EH (cell line): Measurements from ENCODE around the gene PPFIA2.

Experiments
- DNase-seq: peaks from one replicate; pipeline ENCODE4 v3.0.0-alpha.2; 2015; ENCODE audit warnings: low read depth

The PPFIA2 gene

DNA sequence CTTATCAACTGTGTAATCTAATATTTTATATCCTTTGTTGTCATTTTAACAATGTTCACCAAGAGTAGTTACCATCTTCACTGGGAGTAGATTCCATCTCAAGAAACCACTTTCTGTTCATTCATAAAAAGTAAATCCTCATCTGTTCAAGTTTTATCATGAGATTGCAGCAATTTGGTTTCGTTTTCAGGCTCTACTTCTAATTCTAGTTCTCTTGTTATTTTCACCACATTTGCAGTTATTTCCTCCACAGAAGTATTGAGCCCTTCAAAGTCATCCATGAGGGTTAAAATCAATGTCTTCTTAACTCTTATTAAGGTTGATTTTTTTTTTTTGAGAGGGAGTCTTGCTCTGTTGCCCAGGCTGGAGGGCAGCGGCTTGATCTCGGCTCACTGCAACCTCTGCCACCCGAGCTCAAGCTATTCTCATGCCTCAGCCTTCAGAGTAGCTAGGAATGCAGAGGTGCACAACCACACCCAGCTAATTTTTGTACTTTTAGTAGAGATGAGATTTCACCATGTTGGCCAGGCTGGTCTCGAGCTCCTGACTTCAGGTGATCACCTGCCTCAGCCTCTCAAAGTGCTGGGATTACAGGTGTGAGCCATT, 404.7 kb downstream of the PPFIA2 start:
- DNase-seq = no peak

DNA sequence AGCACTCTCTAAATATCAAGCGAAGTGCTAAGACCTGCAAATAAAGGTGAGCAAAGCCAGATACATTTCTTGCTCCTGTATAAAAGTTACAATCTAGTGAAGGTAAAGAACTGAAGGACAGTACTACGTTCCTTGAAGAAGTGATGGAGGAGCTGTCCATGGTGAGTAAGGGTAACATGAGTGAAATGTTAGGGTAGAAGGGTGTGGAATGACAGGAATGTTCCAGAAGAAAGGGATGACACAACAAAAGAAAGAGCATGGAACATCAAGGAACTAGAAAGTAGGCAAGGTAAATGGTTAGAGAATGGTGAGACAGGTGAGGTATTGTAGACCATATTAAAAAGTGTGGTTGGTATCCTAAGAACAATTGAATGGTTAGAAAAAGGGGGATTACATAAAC, 408.8 kb downstream of the PPFIA2 start:
- DNase-seq = no peak

DNA sequence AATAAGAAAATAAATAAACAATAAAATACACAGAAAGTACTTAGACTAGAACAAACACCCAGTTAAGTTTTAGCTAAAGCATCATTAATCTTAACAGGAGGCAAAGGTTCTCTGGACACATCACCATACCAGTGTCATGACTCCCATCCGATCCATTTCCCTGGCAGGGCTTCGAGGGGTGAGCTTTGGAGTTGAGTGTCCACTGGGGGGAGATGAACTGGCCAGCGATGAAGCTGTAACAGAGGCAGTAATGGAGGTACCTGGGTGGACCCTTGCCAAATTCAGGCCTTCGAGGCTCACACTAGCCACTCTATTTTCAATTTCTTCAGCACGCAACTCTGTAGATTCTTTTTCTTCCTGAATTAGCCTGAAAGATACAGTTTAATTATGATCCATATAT, 411.7 kb downstream of the PPFIA2 start:
- no peak for DNase-seq

DNA sequence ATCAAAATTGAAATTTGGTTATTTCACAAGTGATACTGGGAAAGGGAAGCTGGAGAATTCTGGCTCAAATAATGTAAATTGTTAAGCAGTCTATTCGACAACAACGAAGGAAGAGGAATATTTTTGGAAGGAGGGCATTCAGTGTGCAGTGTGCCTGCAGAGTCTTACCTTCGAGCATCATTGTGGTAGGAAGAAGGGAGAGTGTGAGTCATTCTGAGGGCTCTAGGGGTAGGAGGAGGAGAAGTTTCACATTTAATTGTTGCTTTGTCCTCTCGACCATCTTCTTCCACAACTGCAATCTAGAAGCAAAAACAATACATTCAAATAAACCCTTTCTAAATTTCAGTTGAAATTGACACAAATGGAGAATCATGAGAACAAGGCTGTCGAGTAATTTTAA, 418.2 kb downstream of the PPFIA2 start:
- no peak for DNase-seq

DNA sequence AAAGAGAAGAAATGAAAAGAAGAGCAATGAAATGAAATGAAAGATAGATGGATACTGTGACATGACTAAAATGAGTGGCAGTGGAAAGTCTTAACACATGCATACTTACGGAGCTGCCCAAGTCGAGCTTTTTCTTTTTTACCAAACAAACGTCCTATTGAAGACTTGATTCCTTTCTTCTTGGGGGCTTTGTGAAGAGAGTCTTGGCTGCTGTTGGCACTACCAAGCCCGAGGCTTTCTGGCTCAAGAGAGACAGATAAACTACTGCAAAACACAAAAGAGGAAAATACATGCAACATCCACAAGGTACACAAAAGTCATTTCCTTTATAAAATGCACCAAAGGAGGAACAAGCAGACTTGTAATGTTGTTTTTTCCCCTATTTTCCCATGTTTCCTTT, 420.1 kb downstream of the PPFIA2 start:
- DNase-seq = no peak

DNA sequence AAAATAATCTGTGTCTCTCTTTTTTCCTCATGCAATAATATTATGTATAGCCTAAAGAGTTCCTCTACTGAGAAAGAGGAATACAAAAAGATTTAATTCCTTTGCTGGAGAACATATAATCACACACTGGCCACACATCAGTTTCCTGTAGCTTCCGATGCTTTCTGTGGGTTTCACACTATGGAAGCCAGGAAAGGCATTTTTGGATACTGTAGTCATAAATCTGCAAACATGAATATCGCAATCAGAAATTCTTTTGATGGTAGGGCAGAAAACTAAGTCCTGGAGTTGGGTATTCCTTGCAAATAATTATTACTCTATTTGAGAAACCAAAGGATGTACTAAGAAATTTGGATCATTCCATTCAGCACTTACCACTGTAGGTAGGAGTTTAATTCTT, 421.3 kb downstream of the PPFIA2 start:
- DNase-seq = no peak

DNA sequence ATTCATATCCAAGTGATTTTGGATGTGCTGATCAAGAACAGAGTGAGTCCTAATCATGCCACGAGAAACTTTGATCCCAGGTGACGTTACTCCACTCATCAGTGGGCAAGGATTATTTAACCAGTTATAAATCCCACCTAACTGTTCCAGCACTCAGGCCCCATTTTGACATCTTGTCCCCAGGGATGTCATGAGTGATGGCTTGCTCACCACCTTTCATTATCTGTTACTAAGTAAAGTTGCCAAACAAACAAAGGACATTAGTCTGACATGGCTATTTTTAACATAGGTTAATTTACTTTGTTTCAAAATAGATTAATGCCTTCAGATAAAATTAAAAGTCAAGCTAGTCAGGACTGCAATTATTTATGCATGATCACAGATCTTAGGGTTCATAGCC, 425.3 kb downstream of the PPFIA2 start:
- no peak for DNase-seq

DNA sequence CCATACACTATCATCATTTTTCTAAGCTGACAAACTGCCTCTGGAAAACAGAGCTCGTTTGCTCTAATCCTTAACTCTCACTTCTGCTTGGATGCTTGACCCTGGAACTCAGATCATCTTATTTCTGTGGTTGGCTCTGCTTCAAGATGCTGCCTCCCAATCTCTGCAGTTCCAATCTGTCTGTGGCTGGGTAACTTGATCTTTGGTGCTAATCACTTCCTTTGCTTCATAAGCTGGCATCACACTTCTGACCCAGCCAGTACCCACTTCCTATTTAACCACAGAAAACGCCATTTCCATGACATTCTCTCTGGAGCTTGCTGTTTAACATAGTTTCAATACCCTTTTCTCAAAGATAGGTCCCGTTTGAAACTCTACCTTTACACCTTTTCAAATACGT, 427.1 kb downstream of the PPFIA2 start:
- no peak for DNase-seq

DNA sequence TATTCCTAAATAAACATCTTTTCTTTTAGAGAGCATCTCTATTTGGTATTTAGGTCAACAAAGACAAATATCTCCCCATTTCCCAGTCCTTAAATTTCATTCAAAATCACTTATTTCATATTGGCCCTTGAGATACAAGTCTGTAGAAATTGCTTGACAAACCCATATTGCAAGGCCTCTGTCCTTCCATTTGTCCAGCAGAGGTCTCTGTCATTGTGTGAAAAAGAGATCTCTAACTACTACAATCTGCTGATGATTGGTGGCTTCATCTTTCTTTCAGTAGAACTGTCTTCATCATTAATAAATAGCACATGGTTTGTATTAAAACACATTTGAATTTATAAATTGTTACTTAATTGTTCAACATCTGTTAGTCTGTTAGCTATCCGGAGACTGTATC, 428.7 kb downstream of the PPFIA2 start:
- no peak for DNase-seq

DNA sequence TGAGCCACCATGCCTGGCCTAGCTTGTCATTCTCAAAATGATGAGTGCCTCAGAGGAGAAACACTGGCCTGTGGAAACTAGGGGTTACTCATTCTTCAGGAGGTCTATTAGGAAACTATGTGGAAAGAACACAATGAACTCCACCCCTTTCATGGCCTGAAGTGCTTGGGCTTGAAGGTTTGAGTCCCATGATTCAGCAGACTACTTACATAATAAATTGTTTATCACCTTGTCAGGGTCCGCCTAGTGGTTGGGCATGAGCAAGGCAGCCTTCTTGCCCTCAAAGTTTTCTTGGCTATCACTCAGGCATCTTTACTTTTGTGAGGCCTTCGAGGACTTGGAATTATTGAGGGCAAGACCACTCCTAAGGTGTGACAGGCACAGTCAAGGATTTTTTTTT, 430.1 kb downstream of the PPFIA2 start:
- no peak for DNase-seq

DNA sequence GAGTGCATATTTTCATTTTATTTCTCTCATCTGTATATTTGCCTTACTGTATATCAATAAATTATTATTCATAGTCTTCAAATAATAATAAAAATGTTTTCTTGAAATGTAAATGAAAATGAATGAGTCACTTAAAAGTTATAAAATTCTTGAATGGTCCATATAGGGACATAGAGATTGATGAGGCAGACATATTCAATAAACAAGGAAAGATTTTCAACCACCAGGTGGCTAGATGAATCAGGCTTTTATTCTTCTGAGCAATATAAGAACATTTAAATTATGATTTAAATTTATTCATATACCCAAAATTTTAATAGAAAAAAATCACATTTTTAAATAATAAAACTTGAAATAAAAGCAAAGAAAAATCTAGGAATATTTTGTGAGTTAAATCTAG, 431.7 kb downstream of the PPFIA2 start:
- no peak for DNase-seq

DNA sequence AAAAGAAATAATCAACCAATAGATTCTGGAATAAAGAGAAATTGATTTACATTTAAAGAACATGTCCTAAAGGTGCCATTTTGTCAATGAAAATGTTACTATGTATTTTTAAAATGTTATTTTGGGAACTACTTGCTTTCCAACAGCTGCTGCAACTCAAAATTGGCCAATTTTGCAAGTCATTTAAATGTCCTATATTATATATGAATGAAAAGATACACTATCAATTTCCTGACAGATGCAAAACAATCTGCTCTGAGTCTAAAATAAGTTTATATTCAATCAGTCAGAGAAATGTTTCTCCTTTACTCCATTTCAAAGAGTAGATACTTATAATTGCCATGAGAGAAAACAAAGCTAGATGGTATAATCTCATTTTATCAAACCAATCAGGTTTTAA, 434.1 kb downstream of the PPFIA2 start:
- DNase-seq = no peak

DNA sequence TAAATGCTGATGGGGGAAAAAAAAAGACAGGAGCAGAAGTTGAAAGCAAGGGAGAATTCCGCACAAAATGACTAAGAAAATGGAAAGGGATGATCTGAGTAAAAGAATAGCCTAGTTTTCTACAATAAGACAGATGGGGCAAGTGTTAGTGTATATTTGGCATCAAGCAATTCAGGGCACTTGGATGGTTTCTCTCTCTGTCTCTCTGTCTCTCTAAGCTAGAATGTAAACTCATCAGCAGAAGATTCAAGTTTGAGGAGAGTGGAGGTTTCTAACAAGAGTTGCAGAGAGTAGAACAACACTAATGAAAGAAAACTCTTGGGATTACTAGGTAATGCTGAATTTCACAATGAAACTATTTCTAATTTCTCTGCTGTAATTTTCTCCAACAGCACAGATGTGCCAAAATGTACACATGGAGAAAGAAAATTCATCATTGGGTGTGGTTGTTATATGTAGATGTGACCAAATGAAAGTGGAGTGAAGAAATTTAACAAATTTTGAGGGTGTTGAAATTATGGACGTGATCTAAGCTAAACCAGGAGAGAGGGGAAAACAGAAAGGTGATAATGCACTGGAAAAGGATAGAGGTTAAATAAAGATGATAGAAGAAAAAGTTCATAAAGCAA, 444.1 kb downstream of the PPFIA2 start:
- DNase-seq = no peak

DNA sequence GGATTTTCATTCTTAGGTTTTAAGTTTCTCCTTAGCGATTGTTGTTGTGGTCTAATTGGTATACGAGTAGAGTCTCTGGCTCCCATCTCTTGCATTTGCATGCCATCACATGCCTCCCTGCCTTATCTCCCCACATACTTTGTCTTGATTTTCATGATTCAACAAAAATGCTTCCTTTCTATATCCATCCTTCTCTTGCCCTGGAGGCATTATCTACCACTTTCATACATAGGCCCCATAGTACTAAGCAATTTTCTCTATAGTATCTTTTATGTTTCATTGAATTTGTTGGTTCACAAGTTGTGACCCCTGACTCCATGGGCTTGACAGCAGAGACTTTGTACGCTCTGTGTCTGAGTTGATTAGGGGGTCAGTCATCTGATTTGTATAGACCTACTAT, 455.2 kb downstream of the PPFIA2 start:
- DNase-seq = no peak

DNA sequence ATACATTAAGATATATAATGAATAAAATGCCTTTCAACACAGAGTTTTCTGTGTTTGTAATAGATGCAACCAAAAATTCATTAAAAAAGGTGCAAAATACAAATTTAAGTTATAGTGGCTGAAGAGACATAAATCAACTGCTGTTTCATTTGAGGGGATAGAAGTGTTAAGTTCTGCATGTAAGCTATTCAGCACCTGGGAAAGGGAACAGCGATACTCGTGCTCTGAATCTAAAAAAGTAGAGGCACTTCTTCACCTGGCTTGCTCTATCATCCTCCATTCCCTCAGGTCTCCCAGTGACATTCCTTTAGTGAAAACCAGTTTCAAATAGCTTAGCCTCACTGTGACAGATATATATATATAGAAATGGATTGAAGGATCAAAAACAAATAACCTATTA, 458.7 kb downstream of the PPFIA2 start:
- no peak for DNase-seq

DNA sequence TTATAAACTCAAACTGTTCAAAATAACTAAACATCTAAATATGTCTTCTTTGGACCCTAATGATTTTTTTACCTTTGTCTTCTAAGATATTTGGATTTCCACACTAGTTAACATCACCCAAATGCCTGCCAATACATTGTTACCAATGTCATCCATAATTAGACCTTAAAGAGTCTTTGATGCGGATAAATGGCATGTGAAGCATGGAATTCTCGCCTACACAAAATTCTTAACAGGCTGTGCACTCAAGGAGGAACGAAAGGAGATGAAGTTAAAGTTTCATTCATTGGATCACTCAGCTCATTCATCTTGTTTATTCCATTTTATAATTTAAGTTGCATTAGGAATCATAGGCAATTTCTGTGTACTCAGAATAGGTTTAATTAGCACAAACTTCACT, 461.5 kb downstream of the PPFIA2 start:
- no peak for DNase-seq

DNA sequence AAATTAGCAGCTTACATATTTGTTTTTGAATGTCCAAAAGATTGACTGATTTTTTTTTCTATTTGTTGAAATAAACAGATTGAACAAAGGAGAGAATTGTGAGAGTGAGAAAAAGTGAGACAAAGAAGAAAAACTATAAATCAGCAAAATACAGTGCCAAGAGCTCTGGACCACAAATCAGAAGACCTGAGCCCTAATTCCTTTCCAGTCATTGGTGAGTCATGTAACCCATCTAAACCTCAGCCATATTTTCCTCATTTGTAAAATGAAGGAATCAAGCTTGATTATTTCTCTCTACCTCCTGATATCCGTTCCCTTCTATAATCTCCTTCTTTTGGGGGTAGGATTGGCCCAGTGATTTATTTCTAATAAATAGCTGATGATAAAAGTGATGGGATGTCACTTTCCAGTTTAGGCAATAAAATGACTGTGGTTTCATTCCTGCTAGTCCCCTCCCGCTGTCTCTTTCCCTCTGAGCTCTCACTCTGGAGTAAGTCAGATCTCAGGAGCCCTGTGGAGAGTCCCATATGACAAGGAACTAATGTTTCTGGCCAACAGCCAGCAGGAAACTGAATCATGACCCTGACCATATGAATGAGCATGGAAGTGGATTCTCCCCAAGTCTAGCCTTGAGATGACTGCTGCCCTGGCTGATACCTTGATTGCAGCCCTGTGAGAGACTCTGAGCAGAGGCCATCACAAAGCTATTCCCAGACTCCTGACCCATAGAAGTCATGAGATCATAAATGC, 462.4 kb downstream of the PPFIA2 start:
- peak; percentile 9 for DNase-seq

DNA sequence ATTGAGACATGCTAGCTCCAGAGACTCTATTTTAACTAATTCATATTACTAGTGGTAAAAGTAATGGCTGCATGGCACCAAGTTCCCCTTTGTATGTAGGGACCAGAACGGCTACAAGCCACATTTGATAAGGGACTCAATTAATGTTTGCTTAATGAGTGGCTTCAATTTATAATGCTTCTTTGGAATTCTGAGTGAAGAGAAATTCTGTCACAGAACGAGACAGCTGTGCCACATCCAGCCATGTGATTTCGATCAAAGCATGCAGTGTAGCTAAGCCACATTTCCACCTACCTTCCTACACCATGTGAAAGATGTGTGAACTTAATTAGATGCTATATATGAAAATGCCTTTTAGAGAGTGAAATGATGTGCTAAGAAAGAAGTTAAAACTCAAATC, 463.9 kb downstream of the PPFIA2 start:
- DNase-seq = no peak

DNA sequence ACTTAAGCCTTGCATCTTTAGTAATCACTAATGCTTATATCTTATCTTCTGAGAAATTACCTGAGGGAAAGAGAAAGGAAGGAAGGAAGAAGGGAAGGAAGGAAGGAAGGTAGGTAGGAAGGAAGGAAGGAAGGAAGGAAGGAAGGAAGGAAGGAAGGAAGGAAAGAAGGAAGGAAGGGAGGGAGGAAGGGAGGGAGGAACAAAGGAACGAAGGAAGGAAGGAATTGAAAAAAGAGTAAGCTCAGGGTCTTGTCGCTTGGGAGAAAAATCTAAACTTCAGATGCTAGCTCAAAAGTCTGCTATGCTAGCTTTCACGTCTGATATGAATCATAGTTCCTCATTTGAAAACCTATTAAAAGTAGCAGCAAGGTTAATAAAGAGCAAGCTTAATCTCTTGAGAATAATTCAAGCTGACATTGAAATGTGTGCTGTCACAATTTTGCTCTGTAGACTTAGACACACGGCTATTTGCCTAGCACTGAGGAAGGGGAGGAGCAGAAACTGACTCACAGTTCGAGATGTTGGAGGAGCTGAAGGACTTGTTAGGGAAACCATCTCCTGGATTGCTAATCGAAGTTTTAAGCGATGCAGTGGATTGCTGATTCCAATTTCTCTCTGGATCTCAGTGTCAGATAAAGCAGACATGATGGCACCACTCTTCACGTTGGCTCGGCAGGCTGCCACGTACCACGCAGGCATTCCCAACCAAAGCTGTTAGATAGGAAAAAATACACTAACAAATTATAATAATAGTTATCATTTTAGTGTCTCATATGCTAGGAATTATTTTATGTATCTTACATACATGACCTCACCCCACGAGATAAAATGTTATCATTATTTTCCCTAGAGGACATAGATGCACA, 464.6 kb downstream of the PPFIA2 start:
- no peak for DNase-seq

DNA sequence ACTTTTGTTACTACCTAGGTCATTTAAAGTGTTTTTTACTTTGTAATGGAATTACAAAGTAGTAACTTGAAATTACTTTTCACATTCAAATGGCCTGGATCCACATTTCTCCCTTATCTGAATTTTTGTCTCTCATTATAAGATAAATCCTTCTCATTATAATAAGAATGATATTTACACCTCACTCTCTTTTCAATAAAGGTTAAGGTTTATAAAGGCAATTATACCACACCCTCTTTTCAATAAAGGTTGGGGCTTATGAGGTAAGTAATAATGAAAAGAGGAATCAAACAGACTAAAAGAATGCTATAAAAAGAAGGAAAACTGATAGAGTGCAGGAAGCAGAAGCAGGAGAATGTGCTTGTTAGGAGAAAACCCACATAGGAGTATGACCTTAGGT, 470.5 kb downstream of the PPFIA2 start:
- no peak for DNase-seq

DNA sequence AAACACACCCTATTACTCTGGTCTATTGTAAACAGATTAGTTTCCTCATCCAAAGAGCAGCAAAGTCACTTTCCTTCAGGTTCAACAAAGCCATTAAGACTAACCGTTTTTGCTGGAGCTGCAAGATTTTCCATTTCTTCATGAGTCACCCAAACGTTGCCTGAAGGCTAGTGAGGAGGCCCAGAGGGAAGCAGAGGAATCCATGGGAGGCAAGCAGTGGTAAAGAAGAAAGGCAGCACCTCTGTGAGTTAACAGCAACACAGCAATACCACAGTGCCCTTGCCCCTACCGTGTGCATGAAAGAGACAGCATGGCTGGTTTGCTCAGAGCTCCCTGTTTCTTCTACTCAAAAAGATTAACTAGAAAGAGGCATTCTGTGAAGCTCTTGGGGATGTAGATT, 475.0 kb downstream of the PPFIA2 start:
- peak; percentile 8 for DNase-seq

DNA sequence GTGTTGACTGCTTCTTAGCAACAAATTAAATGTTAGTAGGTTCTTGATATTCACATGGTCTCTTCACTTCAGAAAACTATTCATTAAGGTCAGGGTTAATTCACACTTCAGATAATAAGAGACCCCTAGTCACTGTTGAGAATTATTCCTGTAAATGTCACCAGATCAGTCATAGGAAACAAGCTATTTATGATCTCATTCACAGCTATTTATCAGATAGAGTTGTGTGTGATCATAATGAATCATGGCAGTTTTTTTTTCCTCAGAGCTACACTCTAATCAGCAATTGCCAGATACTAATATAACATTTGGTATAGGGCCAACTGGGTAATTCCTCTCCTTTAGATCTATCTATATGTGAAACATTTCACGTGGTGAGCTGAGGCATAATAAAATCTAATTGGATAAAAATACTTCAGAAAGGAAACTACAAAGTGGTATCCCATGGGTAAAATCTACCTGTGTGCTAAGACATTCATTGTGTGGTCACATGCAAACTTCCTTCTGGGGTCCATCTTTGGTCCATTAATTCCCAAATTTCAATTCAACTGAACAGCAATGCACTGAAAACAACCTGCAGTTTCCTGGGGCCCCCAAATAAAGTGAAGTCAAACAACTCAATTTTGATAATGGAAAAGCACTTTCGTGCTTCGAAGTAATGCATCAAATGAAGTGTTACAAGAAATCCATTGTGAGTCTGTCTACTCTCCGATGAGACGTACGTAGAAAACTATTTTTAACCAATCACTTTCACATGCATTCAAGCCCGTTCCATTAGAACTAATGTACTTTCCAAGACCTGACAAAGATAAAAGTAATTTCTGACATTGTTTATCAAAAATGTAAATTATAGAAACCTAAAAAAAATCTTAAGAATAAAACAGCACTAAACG, 484.3 kb downstream of the PPFIA2 start:
- no peak for DNase-seq
